MM.1S (cell line): Measurements from ENCODE around the gene ZNF222.

Experiments
- DNase-seq: peaks from one replicate; pipeline ENCODE4 v3.0.0-alpha.2; 2015
- H2AFZ ChIP-seq: fragments of 300-600 bp; sonication (generic); 2 replicates; pipeline ENCODE4 v1.6.0; 2016; ENCODE audit warnings: antibody characterized with exemption, low read length
- H3F3A ChIP-seq: fragments of 300-600 bp; sonication (generic); 2 replicates; pipeline ENCODE4 v1.6.1; 2016; ENCODE audit warnings: mild to moderate bottlenecking, antibody characterized with exemption, low read length, moderate library complexity, mixed read lengths; ENCODE audit not compliant: insufficient read depth
- H3K27ac ChIP-seq: fragments of 300-600 bp; sonication (generic); 2 replicates; pipeline ENCODE4 v1.5.1; 2016; ENCODE audit warnings: mild to moderate bottlenecking, low read length
- H3K27me3 ChIP-seq: fragments of 300-600 bp; sonication (generic); replicated peaks from 2 replicates; pipeline ENCODE4 v1.6.0; 2016; ENCODE audit warnings: low read length; ENCODE audit not compliant: insufficient read depth
- H3K36me3 ChIP-seq: fragments of 300-600 bp; sonication (generic); replicated peaks from 2 replicates; pipeline ENCODE4 v1.6.1; 2016; ENCODE audit warnings: mild to moderate bottlenecking, low read length, mixed read lengths; ENCODE audit not compliant: insufficient read depth
- H3K4me1 ChIP-seq: fragments of 300-600 bp; sonication (generic); 2 replicates; pipeline ENCODE4 v1.6.1; 2016; ENCODE audit warnings: low read length, mixed read lengths
- H3K4me2 ChIP-seq: fragments of 300-600 bp; sonication (generic); 2 replicates; pipeline ENCODE4 v1.6.0; 2016; ENCODE audit warnings: low read depth, low read length
- H3K4me3 ChIP-seq: fragments of 300-600 bp; sonication (generic); 2 replicates; pipeline ENCODE4 v1.5.1; 2016; ENCODE audit warnings: low read length, mixed read lengths
- H3K79me2 ChIP-seq: fragments of 300-600 bp; sonication (generic); 2 replicates; pipeline ENCODE4 v1.6.1; 2016; ENCODE audit warnings: mixed run types, low read length, mixed read lengths
- H3K9ac ChIP-seq: fragments of 300-600 bp; sonication (generic); 2 replicates; pipeline ENCODE4 v1.6.1; 2016; ENCODE audit warnings: low read length, mixed read lengths
- H3K9me2 ChIP-seq: fragments of 300-600 bp; sonication (generic); replicated peaks from 2 replicates; pipeline ENCODE4 v1.6.1; 2016; ENCODE audit warnings: mild to moderate bottlenecking, low read length, mixed read lengths; ENCODE audit not compliant: insufficient read depth
- H3K9me3 ChIP-seq: fragments of 300-600 bp; sonication (generic); replicated peaks from 2 replicates; pipeline ENCODE4 v1.6.1; 2016; ENCODE audit warnings: mild to moderate bottlenecking, low read length, mixed read lengths; ENCODE audit not compliant: insufficient read depth
- H4K20me1 ChIP-seq: fragments of 300-600 bp; sonication (generic); 2 replicates; pipeline ENCODE4 v1.6.1; 2016; ENCODE audit warnings: mild to moderate bottlenecking, low read length, moderate library complexity, mixed read lengths; ENCODE audit not compliant: insufficient read depth
- CTCF ChIP-seq: fragments of 300-600 bp; sonication (generic); IDR thresholded peaks from 2 replicates; pipeline ENCODE4 v1.5.1; 2016; ENCODE audit warnings: antibody characterized with exemption, low read length, mixed read lengths
- EZH2 ChIP-seq: fragments of 300-600 bp; sonication (generic); optimal IDR thresholded peaks from 2 replicates; pipeline ENCODE3; 2017; ENCODE audit warnings: low read depth, mild to moderate bottlenecking, antibody characterized with exemption, low read length, mixed read lengths
- EZH2phosphoT487 ChIP-seq: fragments of 300-600 bp; sonication (generic); IDR thresholded peaks from 2 replicates; pipeline ENCODE4 v1.6.1; 2018; ENCODE audit warnings: antibody characterized with exemption, low read length

Gene ZNF222

GRCh38 chr19:44061038-44061437 is 35.9 kb downstream of the ZNF222 start:
- H3K4me3 ChIP-seq, result no peak overlapping the region
- no peak for TF ChIP-seq CTCF
- TF ChIP-seq EZH2phosphoT487, result no peak
- no peak for TF ChIP-seq EZH2
- no peaks in the 10 kb centered on the region for H3K9me3 ChIP-seq
- H3K4me2 ChIP-seq, result no peak overlapping the region
- H3K27me3 ChIP-seq, result no peaks in the 10 kb centered on the region
- no peaks in the 10 kb centered on the region for H3K4me1 ChIP-seq
- no peaks in the 10 kb centered on the region for H3K9me2 ChIP-seq
- no peak overlapping the region for H3K9ac ChIP-seq
- no peaks in the 10 kb centered on the region for H3K79me2 ChIP-seq
- H4K20me1 ChIP-seq, result no peaks in the 10 kb centered on the region
- H3K36me3 ChIP-seq, result no peaks in the 10 kb centered on the region
- H3K27ac ChIP-seq, result no peak overlapping the region
- no peak for DNase-seq
- H3F3A ChIP-seq, result no peaks in the 10 kb centered on the region
- no peak overlapping the region for H2AFZ ChIP-seq

DNA sequence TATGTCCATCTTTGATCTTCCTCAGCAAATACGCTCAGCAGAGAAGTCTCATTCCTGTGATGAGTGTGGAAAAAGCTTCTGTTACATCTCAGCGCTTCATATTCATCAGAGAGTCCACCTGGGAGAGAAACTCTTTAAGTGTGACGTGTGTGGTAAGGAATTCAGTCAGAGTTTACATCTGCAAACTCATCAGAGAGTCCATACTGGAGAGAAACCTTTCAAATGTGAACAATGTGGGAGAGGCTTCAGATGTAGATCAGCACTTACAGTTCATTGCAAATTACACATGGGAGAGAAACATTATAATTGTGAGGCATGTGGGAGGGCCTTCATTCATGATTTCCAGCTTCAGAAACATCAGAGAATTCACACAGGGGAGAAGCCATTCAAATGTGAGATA is 41.1 kb downstream of the ZNF222 start:
- Histone ChIP-seq H3K9ac (no peak overlapping the region), H3K9me3 (no peaks in the 10 kb centered on the region), H4K20me1 (no peaks in the 10 kb centered on the region), H3K27ac (no peak overlapping the region), H3K4me3 (no peak overlapping the region), H3K4me1 (no peaks in the 10 kb centered on the region), H3K79me2 (no peaks in the 10 kb centered on the region), H3K27me3 (no peaks in the 10 kb centered on the region), H2AFZ (no peak overlapping the region), H3K36me3 (no peaks in the 10 kb centered on the region), H3K4me2 (no peak overlapping the region), H3F3A (no peaks in the 10 kb centered on the region), H3K9me2 (no peaks in the 10 kb centered on the region)
- DNase-seq, result no peak
- TF ChIP-seq CTCF (no peak), EZH2 (no peak), EZH2phosphoT487 (no peak)

DNA sequence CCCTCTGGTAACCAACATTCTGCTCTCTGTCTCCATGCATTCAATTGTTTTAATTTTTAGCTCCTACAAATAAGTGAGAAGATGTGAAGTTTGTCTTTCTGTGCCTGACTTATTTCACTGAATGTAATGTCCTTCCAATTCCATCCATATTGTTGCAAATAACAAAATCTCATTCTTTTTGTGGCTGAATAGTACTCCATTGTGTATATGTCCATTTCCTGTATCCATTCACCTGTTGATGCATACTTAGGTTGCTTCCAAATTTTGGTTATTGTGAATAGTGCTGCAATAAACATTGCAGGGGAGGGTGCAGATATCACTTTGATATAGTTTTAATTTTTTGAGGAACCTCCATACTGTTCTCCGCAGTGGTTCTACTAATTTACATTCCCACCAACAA is 44.2 kb downstream of the ZNF222 start:
- no peaks in the 10 kb centered on the region for H3F3A ChIP-seq
- no peaks in the 10 kb centered on the region for H3K27me3 ChIP-seq
- DNase-seq, result no peak
- TF ChIP-seq EZH2 (no peak), EZH2phosphoT487 (no peak), CTCF (no peak)
- H3K4me1 ChIP-seq, result no peaks in the 10 kb centered on the region
- no peak overlapping the region for H3K4me3 ChIP-seq
- no peak overlapping the region for H3K27ac ChIP-seq
- no peaks in the 10 kb centered on the region for H3K9me3 ChIP-seq
- no peaks in the 10 kb centered on the region for H4K20me1 ChIP-seq
- no peaks in the 10 kb centered on the region for H3K79me2 ChIP-seq
- no peaks in the 10 kb centered on the region for H3K9me2 ChIP-seq
- no peaks in the 10 kb centered on the region for H3K36me3 ChIP-seq
- no peak overlapping the region for H2AFZ ChIP-seq
- H3K9ac ChIP-seq, result no peak overlapping the region
- no peak overlapping the region for H3K4me2 ChIP-seq
